Gastrocnemius medialis (tissue), 4 donors: ENCODE results near the gene MDM2.

Experiments used
- CTCF ChIP-seq, 5 experiments: fragments of 450-650 bp in 3 of 5; fragments of 200-600 bp in 2 of 5; sonication (generic) in 2 of 5; IDR thresholded peaks in 4 of 5; conservative IDR thresholded peaks in 1 of 5; 1 replicate in 4 of 5; 2 replicates in 1 of 5; pipeline ENCODE4 v1.5.1; 2016 to 2019; ENCODE audit warnings: antibody characterized with exemption in 5 of 5, mild to moderate bottlenecking in 3 of 5, moderate library complexity in 3 of 5
- POLR2A ChIP-seq, 2 donors: fragments of 450-650 bp; IDR thresholded peaks; one replicate each; pipeline ENCODE4 v1.6.1; 2017; ENCODE audit warnings: antibody characterized with exemption in 2 of 2, mild to moderate bottlenecking in 2 of 2, moderate library complexity in 2 of 2

DNA sequence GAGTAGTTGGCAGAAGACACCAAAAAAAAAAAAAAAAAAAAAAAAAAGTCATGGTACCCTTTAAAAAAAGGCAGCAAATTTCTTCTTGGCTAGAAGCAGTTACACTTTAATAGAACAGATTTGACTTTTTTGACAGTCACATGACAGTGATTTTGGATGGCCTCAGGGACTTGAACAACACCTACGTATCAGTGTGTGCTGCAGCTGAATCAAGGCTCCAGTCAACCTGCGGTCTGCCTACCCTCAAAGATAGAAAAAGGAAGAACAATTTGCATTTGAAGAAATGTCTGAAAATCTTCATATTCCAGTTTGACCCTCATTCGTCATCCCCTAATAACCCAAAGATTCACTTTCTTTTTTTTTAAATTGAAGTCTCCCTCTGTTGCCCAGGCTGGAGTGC lies 53.9 kb downstream of the MDM2 start:
- TF ChIP-seq CTCF (IDR thresholded peaks at IDR 0.05 in 4 of 5, conservative IDR thresholded peaks at IDR 0.05 in 1 of 5) (no peak), POLR2A (IDR thresholded peaks at IDR 0.05) (no peak)
